CD8-positive, alpha-beta memory T cell (primary cell): ENCODE data around the gene CCNK. TPM values are rescaled to one million over a fixed set of nuclear protein-coding genes. Genes with fewer than 3 reads are reported as not detected.

Source experiments
- CTCF ChIA-PET: fragments of 350-600 bp; sonication (Branson Sonifier 250); formaldehyde crosslinking; loops from one replicate; lab custom pipeline; 2021; ENCODE audit warnings: antibody characterized with exemption; lab: Charles Lee
- POLR2A ChIA-PET: fragments of 350-600 bp; sonication (Branson Sonifier 250); formaldehyde crosslinking; loops from one replicate; lab custom pipeline; 2021; ENCODE audit warnings: antibody characterized with exemption; lab: Charles Lee
- DNase-seq, 5 donors: peaks; one replicate each; pipeline versions ENCODE4 v3.0.0 to v3.0.0-alpha.2; 2020 to 2022; ENCODE audit warnings: mixed read lengths in 1 of 5
- H3K27ac ChIP-seq: one replicate; pipeline ENCODE4 v1.7.0; 2013; ENCODE audit warnings: low read depth, mild to moderate bottlenecking, low read length, moderate library complexity
- H3K27me3 ChIP-seq: 2 replicates; pipeline ENCODE4 v1.7.0; 2013; ENCODE audit warnings: low read length, mild to moderate bottlenecking; ENCODE audit not compliant: insufficient read depth, poor library complexity, severe bottlenecking
- H3K36me3 ChIP-seq: 2 replicates; pipeline ENCODE4 v1.7.0; 2013; ENCODE audit warnings: mild to moderate bottlenecking, low read length, moderate library complexity; ENCODE audit not compliant: insufficient read depth
- H3K4me1 ChIP-seq: 2 replicates; pipeline ENCODE4 v1.7.0; 2013; ENCODE audit warnings: mild to moderate bottlenecking, low read length, moderate library complexity; ENCODE audit not compliant: insufficient read depth
- H3K4me3 ChIP-seq: 2 replicates; pipeline ENCODE4 v1.7.0; 2013; ENCODE audit warnings: mild to moderate bottlenecking, low read length
- H3K9me3 ChIP-seq: 2 replicates; pipeline ENCODE4 v1.7.0; 2013; ENCODE audit warnings: mild to moderate bottlenecking, low read length
- H3K27ac Mint-ChIP-seq, 8 donors: one replicate each; pipeline ENCODE4 v1.8.0; 2020 to 2021; ENCODE audit warnings: mixed read lengths in 8 of 8, mild to moderate bottlenecking in 6 of 8, inconsistent platforms in 3 of 8, moderate library complexity in 3 of 8
- H3K27me3 Mint-ChIP-seq, 2 donors: one replicate each; pipeline ENCODE4 v1.8.0; 2020 to 2021; ENCODE audit warnings: mixed read lengths in 2 of 2, mild to moderate bottlenecking in 1 of 2, moderate library complexity in 1 of 2
- H3K36me3 Mint-ChIP-seq, 3 donors: one replicate each; pipeline ENCODE4 v1.8.0; 2020 to 2021; ENCODE audit warnings: mixed read lengths in 3 of 3, inconsistent platforms in 1 of 3, mild to moderate bottlenecking in 1 of 3
- H3K4me1 Mint-ChIP-seq, 3 donors: one replicate each; pipeline ENCODE4 v1.8.0; 2020 to 2021; ENCODE audit warnings: mixed read lengths in 3 of 3, inconsistent platforms in 1 of 3, mild to moderate bottlenecking in 1 of 3
- H3K4me3 Mint-ChIP-seq, 7 donors: one replicate each; pipeline ENCODE4 v1.8.0; 2020 to 2021; ENCODE audit warnings: mixed read lengths in 7 of 7, mild to moderate bottlenecking in 6 of 7, moderate library complexity in 4 of 7, inconsistent platforms in 2 of 7
- H3K9me3 Mint-ChIP-seq, 5 donors: one replicate each; pipeline ENCODE4 v1.8.0; 2020 to 2022; ENCODE audit warnings: mixed read lengths in 5 of 5, mild to moderate bottlenecking in 3 of 5, moderate library complexity in 2 of 5, inconsistent platforms in 1 of 5
- polyA plus RNA-seq: library from polyadenylated mRNA; unstranded; fragments of 300-500 nt; fragmentation: Illumina TruSeq; gene quantifications from one replicate; pipeline ENCODE4 v1.2.3, GENCODE V29; 2021
- total RNA-seq, 2 experiments: library from RNA; stranded (reverse); gene quantifications; one replicate each; pipeline ENCODE4 v1.2.3, GENCODE V29; 2021

The CCNK gene
- total and polyA plus RNA-seq, 3 experiments from 2014 or later: 16.4 to 115 (median 110) TPM

DNA sequence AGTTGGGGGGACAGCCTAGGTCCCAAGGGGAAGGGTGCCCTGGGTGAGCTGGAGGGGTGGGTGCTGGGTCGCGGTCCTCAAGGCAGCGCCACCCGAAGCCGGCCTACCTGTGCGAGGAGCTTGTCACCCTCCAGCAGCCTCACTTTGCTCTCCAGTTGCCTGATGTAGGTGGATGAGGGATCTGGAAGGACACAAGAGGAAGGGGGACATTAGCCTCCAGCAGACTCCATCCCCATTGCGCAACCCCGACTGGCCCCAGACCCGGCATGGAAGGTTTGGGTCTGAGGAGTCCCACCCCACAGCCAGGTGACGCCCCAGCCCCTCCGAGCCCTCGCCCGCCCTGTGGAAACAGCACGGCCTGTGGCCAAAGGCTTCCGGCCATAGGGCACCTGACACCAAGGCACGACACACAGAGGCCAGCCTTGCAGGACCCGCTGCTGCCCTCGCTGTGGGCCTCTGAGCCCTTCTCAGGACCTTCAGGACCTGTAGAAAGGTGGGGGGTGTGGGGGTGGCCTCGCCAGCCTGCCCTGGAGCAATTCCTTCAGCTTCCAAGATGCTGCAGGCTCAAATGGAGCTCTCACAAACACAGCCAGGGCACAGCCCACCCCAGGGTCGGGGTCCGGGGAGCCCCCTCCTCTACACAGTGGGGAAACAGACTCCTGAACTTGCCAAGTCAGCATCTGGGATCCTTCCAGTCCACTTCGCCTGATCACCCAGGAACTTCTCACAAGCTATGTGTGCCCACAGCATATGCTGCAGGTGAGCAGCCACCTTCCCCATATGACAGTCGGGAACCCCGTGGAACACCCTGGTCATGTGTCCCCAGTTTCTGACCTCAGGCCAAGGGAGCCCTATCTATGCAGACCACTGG lies 54.9 kb downstream of the CCNK start:
- Mint-ChIP-seq H3K9me3 (no peaks in the 10 kb centered on the region), H3K27me3 (peaks cover 0 to 1% of the 10 kb centered on the region in 2 donors), H3K27ac (peak overlapping the region in 1 of 8 donors; percentile 54), H3K4me3 (no peak overlapping the region), H3K4me1 (peaks cover 0 to 2% (median 2%) of the 10 kb centered on the region in 3 donors), H3K36me3 (no peaks in the 10 kb centered on the region)
- CTCF ChIA-PET: no interaction called here
- no peaks in the 10 kb centered on the region for H3K9me3 ChIP-seq
- no peak overlapping the region for H3K27ac ChIP-seq
- DNase-seq: no peak
- no peaks in the 10 kb centered on the region for H3K4me1 ChIP-seq
- H3K4me3 ChIP-seq: no peak overlapping the region
- POLR2A ChIA-PET: no interaction called here
- H3K36me3 ChIP-seq: no peaks in the 10 kb centered on the region
- no peaks in the 10 kb centered on the region for H3K27me3 ChIP-seq

DNA sequence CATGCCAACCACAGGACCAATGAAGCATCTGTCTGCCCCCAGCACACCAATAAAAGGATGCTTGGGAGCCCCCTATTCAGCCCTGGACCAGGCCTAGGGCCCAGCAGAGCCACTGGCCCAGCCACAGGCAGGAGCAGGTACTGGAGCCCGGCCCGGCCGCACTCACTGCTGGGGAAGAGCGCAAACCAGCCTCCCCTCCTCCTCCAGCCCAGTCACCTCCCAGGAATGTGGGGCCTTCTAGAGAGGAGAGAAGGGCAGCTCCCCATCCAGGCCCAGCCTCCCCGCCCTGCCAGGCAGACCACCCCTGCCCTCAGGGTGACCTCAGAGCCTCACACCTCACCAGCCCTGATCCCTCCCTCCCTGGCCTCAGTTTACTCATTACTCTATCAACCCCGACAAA lies 56.2 kb downstream of the CCNK start:
- Histone ChIP-seq H3K27me3 (no peaks in the 10 kb centered on the region), H3K36me3 (no peaks in the 10 kb centered on the region), H3K9me3 (no peaks in the 10 kb centered on the region), H3K27ac (no peak overlapping the region), H3K4me1 (no peaks in the 10 kb centered on the region), H3K4me3 (no peak overlapping the region)
- Mint-ChIP-seq H3K4me3 (no peak overlapping the region), H3K4me1 (peaks cover 0 to 12% (median 6%) of the 10 kb centered on the region in 3 donors), H3K27ac (no peak overlapping the region), H3K9me3 (no peaks in the 10 kb centered on the region), H3K36me3 (no peaks in the 10 kb centered on the region), H3K27me3 (peaks cover 0 to 1% of the 10 kb centered on the region in 2 donors)
- DNase-seq: no peak
- ChIA-PET POLR2A (no interaction called here), CTCF (no interaction called here)

DNA sequence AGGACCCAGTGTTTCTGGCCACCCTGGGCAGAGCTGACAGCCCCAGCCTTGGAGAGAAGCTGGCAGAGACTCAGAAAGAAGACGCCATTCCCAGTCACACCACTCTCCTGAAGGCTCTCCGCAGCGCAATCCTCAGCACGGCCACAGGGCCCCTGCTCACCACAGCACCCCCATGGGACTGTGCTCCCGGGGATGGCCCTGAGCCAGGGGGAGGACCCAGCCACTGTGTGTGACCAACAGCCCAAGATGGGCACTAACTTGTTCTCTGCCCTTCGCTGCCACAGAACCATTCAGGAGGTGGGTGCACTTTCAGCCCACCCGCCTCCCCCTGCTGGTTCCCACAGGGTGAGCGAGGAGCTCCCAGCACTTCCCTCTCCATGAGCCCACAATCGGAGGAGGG lies 57.1 kb downstream of the CCNK start:
- H3K36me3 Mint-ChIP-seq: no peaks in the 10 kb centered on the region
- CTCF ChIA-PET: no interaction called here
- Histone ChIP-seq H3K9me3 (no peaks in the 10 kb centered on the region), H3K4me1 (no peaks in the 10 kb centered on the region), H3K36me3 (no peaks in the 10 kb centered on the region), H3K27me3 (no peaks in the 10 kb centered on the region), H3K4me3 (no peak overlapping the region), H3K27ac (no peak overlapping the region)
- peaks cover 0 to 1% of the 10 kb centered on the region in 2 donors for H3K27me3 Mint-ChIP-seq
- H3K9me3 Mint-ChIP-seq: no peaks in the 10 kb centered on the region
- no peak for DNase-seq
- peaks cover 1 to 12% (median 6%) of the 10 kb centered on the region in 3 donors for H3K4me1 Mint-ChIP-seq
- POLR2A ChIA-PET: no interaction called here
- no peak overlapping the region for H3K27ac Mint-ChIP-seq
- H3K4me3 Mint-ChIP-seq: no peak overlapping the region

DNA sequence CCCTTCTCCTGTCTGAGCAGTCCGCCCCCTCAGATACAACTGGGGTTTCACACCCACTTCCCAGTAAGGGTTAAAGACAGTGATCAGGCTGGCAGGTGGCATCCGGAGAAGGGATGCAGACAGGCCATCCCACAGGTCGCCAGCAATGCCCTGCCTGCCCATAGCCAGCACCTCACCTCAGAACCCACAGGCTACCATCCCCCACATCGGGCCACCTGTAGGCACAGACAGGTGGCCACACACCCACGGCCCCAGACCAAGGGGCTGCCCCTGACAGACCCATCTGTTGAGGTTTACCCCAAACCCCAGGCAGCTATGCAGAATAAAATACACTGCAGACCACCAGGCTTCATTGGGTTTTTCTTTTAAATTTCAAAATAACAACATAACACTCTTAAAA lies 57.5 kb downstream of the CCNK start:
- no peak overlapping the region for H3K27ac Mint-ChIP-seq
- peaks cover 3 to 12% (median 7%) of the 10 kb centered on the region in 3 donors for H3K4me1 Mint-ChIP-seq
- H3K4me3 Mint-ChIP-seq: no peak overlapping the region
- Histone ChIP-seq H3K4me1 (no peaks in the 10 kb centered on the region), H3K4me3 (no peak overlapping the region), H3K36me3 (no peaks in the 10 kb centered on the region), H3K27ac (no peak overlapping the region), H3K27me3 (no peaks in the 10 kb centered on the region), H3K9me3 (no peaks in the 10 kb centered on the region)
- H3K9me3 Mint-ChIP-seq: no peaks in the 10 kb centered on the region
- CTCF ChIA-PET: no interaction called here
- POLR2A ChIA-PET: no interaction called here
- H3K27me3 Mint-ChIP-seq: peaks cover 0 to 1% of the 10 kb centered on the region in 2 donors
- no peak for DNase-seq
- H3K36me3 Mint-ChIP-seq: no peaks in the 10 kb centered on the region

DNA sequence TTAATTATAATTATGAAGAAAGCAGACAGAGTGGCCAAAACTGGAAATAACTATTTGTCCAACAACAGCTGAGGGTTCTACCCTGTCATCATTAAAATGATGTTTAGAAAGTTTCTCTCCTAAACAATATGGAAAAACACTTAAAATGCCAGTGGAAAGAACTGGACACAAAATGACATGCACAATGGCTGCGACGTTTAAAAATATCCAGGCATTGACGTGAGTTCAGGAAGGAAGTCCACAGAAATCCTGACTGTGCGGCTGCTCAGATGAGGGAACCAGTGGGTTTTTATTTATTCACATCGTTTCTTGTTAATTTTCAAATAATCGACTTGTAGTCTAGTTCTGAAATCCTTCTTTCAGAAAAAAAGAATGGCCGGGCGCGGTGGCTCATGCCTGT lies 58.3 kb downstream of the CCNK start:
- H3K27ac Mint-ChIP-seq: no peak overlapping the region
- ChIA-PET CTCF (no interaction called here), POLR2A (no interaction called here)
- H3K27ac ChIP-seq: no peak overlapping the region
- H3K4me3 ChIP-seq: no peak overlapping the region
- H3K4me3 Mint-ChIP-seq: no peak overlapping the region
- no peaks in the 10 kb centered on the region for H3K36me3 Mint-ChIP-seq
- no peaks in the 10 kb centered on the region for H3K9me3 Mint-ChIP-seq
- H3K27me3 Mint-ChIP-seq: peaks cover 0 to 1% of the 10 kb centered on the region in 2 donors
- H3K27me3 ChIP-seq: no peaks in the 10 kb centered on the region
- no peaks in the 10 kb centered on the region for H3K36me3 ChIP-seq
- H3K4me1 Mint-ChIP-seq: peaks cover 3 to 12% (median 7%) of the 10 kb centered on the region in 3 donors
- no peaks in the 10 kb centered on the region for H3K4me1 ChIP-seq
- no peaks in the 10 kb centered on the region for H3K9me3 ChIP-seq
- no peak for DNase-seq

DNA sequence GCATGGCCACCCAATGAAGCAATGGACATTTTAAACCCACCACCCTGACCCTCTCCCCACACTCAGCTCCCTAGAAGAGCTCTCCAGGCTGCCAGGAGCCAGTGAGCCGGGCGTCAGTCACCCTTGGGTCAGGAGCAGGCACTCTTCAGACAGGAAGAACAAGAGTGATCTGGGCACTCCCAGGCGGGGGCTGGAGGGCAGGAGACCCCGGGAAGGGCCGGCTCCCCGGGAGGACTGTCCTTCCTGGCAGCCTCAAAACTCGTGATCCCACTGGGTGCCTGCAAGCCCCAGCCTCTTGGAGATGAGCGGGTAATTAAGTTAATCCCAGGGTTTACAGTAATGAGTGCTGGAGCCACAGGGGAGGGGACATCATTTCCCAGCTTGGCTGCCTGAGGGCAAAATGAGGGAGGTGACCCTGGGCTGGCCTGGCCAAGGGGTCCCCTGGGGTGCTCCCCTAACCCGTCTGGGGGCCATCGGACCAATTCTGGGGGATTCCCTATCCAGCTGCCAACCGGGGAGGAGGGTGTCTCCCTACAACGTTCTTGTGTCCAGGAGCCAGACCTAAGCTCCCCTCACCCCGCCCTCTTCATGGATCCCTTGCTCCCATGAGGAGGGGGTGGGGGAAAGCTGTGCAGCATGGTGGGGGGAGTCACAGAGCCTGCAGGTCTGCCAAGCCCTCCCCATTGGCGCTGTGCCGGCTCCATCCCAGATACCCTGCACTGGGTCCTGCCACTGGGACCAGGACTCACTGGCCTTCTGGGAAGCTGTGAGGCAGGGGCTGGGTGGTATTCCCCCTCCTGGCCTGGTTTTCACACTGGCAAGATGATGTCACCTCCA lies 59.2 kb downstream of the CCNK start:
- Mint-ChIP-seq H3K27me3 (peaks cover 0 to 1% of the 10 kb centered on the region in 2 donors), H3K4me3 (no peak overlapping the region), H3K36me3 (no peaks in the 10 kb centered on the region), H3K9me3 (no peaks in the 10 kb centered on the region), H3K27ac (no peak overlapping the region), H3K4me1 (peaks cover 3 to 12% (median 7%) of the 10 kb centered on the region in 3 donors)
- no peak for DNase-seq
- POLR2A ChIA-PET: interaction anchor here (0.6 kb wide), 1 partner anchor 355 kb away, joined by 3 read pairs; no protein-coding TSS in a partner anchor
- Histone ChIP-seq H3K36me3 (no peaks in the 10 kb centered on the region), H3K4me3 (no peak overlapping the region), H3K9me3 (no peaks in the 10 kb centered on the region), H3K27ac (no peak overlapping the region), H3K27me3 (no peaks in the 10 kb centered on the region), H3K4me1 (no peaks in the 10 kb centered on the region)
- CTCF ChIA-PET: no interaction called here

DNA sequence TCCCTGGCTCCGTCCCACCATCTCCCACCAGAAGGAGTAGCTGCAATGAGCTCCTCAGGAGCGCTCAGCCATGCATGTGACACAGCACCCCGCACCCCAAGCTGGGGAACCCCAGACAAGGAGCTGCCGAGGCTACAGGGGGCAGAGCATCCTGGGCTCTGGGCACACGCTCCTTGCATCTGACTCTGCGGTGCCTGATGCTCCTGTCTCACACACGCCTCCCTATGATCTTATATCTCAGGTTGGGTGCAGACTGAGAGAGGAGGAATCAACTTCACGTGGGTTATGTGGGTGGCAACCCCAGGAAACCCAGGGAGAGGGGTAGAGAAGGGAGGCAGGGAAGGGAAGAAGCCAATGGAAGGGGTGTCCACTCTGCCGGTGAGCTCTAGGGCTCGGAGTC lies 60.0 kb downstream of the CCNK start:
- Histone ChIP-seq H3K9me3 (no peaks in the 10 kb centered on the region), H3K4me3 (no peak overlapping the region), H3K27me3 (no peaks in the 10 kb centered on the region), H3K4me1 (no peaks in the 10 kb centered on the region), H3K27ac (no peak overlapping the region), H3K36me3 (no peaks in the 10 kb centered on the region)
- H3K27me3 Mint-ChIP-seq: peaks cover 0 to 1% of the 10 kb centered on the region in 2 donors
- ChIA-PET CTCF (interaction anchor here (1.2 kb wide), 1 partner anchor 33 kb away, joined by 3 read pairs; no protein-coding TSS in a partner anchor), POLR2A (no interaction called here)
- H3K36me3 Mint-ChIP-seq: no peaks in the 10 kb centered on the region
- H3K4me3 Mint-ChIP-seq: no peak overlapping the region
- H3K27ac Mint-ChIP-seq: peak overlapping the region in 1 of 8 donors; percentile 23
- H3K9me3 Mint-ChIP-seq: no peaks in the 10 kb centered on the region
- DNase-seq: no peak
- H3K4me1 Mint-ChIP-seq: peaks cover 3 to 12% (median 9%) of the 10 kb centered on the region in 3 donors
